ENCODE data around the gene SLC25A21. TPM values are rescaled to one million over a fixed set of nuclear protein-coding genes. Genes with fewer than 3 reads are reported as not detected.

SLC25A21 gene
- total and polyA plus RNA-seq, 2 experiments from 2014 or later, result 10.6 to 12.1 TPM

DNA sequence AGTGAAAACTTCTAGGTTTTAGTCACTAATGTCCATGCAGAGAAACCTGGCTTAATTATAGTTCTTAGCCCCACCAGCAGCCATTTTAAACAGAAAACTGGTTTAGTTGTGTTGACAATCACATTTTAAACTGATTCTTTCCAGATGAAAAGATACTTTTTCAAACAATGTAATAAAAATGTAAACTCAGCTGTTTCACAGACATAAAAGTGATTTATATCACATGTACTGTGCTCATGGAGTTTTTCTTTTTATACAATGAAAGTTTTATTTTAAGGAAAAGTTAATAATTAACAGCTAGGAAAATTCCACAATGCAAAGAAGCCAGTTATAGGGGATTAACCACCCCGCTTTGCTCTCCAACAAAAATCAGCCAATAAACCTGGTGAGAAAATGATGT is 381.0 kb downstream of the SLC25A21 start:
- no peak overlapping the region for H3K27ac ChIP-seq (ENCODE audit: low read depth)
- H3K4me3 ChIP-seq, result no peak overlapping the region
- Mint-ChIP-seq H3K4me3 (no peak overlapping the region), H3K4me1 (no peaks in the 10 kb centered on the region; the same call in 2 of the 3 replicates), H3K27ac (no peak overlapping the region), H3K27me3 (ENCODE audit: insufficient read depth, low read depth, poor library complexity) (no peaks in the 10 kb centered on the region), H3K9me3 (no peaks in the 10 kb centered on the region), H3K36me3 (ENCODE audit: low read depth) (no peaks in the 10 kb centered on the region)
- no peak overlapping the region for H3K4me2 ChIP-seq
- TF ChIP-seq CREB1 (CRISPR knock-in tag; IDR thresholded peaks at IDR 0.05; ENCODE audit: low read depth), result no peak
- TF ChIP-seq, protein P1, sequence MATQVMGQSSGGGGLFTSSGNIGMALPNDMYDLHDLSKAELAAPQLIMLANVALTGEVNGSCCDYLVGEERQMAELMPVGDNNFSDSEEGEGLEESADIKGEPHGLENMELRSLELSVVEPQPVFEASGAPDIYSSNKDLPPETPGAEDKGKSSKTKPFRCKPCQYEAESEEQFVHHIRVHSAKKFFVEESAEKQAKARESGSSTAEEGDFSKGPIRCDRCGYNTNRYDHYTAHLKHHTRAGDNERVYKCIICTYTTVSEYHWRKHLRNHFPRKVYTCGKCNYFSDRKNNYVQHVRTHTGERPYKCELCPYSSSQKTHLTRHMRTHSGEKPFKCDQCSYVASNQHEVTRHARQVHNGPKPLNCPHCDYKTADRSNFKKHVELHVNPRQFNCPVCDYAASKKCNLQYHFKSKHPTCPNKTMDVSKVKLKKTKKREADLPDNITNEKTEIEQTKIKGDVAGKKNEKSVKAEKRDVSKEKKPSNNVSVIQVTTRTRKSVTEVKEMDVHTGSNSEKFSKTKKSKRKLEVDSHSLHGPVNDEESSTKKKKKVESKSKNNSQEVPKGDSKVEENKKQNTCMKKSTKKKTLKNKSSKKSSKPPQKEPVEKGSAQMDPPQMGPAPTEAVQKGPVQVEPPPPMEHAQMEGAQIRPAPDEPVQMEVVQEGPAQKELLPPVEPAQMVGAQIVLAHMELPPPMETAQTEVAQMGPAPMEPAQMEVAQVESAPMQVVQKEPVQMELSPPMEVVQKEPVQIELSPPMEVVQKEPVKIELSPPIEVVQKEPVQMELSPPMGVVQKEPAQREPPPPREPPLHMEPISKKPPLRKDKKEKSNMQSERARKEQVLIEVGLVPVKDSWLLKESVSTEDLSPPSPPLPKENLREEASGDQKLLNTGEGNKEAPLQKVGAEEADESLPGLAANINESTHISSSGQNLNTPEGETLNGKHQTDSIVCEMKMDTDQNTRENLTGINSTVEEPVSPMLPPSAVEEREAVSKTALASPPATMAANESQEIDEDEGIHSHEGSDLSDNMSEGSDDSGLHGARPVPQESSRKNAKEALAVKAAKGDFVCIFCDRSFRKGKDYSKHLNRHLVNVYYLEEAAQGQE (IDR thresholded peaks at IDR 0.05; ENCODE audit: unreplicated experiment), result no peak
- no peak for TF ChIP-seq JUNB (IDR thresholded peaks at IDR 0.05; ENCODE audit: unreplicated experiment)
- TF ChIP-seq, protein P2, sequence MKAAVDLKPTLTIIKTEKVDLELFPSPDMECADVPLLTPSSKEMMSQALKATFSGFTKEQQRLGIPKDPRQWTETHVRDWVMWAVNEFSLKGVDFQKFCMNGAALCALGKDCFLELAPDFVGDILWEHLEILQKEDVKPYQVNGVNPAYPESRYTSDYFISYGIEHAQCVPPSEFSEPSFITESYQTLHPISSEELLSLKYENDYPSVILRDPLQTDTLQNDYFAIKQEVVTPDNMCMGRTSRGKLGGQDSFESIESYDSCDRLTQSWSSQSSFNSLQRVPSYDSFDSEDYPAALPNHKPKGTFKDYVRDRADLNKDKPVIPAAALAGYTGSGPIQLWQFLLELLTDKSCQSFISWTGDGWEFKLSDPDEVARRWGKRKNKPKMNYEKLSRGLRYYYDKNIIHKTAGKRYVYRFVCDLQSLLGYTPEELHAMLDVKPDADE (IDR thresholded peaks at IDR 0.05), result no peak
- TF ChIP-seq ZNF114 (CRISPR knock-in tag; IDR thresholded peaks at IDR 0.05), result no peak
- TF ChIP-seq STAT1 (IDR thresholded peaks at IDR 0.05; ENCODE audit: unreplicated experiment), result no peak
- no peak for TF ChIP-seq EZH2 (IDR thresholded peaks at IDR 0.05; ENCODE audit: low read depth, unreplicated experiment)
- TF ChIP-seq, protein P3, sequence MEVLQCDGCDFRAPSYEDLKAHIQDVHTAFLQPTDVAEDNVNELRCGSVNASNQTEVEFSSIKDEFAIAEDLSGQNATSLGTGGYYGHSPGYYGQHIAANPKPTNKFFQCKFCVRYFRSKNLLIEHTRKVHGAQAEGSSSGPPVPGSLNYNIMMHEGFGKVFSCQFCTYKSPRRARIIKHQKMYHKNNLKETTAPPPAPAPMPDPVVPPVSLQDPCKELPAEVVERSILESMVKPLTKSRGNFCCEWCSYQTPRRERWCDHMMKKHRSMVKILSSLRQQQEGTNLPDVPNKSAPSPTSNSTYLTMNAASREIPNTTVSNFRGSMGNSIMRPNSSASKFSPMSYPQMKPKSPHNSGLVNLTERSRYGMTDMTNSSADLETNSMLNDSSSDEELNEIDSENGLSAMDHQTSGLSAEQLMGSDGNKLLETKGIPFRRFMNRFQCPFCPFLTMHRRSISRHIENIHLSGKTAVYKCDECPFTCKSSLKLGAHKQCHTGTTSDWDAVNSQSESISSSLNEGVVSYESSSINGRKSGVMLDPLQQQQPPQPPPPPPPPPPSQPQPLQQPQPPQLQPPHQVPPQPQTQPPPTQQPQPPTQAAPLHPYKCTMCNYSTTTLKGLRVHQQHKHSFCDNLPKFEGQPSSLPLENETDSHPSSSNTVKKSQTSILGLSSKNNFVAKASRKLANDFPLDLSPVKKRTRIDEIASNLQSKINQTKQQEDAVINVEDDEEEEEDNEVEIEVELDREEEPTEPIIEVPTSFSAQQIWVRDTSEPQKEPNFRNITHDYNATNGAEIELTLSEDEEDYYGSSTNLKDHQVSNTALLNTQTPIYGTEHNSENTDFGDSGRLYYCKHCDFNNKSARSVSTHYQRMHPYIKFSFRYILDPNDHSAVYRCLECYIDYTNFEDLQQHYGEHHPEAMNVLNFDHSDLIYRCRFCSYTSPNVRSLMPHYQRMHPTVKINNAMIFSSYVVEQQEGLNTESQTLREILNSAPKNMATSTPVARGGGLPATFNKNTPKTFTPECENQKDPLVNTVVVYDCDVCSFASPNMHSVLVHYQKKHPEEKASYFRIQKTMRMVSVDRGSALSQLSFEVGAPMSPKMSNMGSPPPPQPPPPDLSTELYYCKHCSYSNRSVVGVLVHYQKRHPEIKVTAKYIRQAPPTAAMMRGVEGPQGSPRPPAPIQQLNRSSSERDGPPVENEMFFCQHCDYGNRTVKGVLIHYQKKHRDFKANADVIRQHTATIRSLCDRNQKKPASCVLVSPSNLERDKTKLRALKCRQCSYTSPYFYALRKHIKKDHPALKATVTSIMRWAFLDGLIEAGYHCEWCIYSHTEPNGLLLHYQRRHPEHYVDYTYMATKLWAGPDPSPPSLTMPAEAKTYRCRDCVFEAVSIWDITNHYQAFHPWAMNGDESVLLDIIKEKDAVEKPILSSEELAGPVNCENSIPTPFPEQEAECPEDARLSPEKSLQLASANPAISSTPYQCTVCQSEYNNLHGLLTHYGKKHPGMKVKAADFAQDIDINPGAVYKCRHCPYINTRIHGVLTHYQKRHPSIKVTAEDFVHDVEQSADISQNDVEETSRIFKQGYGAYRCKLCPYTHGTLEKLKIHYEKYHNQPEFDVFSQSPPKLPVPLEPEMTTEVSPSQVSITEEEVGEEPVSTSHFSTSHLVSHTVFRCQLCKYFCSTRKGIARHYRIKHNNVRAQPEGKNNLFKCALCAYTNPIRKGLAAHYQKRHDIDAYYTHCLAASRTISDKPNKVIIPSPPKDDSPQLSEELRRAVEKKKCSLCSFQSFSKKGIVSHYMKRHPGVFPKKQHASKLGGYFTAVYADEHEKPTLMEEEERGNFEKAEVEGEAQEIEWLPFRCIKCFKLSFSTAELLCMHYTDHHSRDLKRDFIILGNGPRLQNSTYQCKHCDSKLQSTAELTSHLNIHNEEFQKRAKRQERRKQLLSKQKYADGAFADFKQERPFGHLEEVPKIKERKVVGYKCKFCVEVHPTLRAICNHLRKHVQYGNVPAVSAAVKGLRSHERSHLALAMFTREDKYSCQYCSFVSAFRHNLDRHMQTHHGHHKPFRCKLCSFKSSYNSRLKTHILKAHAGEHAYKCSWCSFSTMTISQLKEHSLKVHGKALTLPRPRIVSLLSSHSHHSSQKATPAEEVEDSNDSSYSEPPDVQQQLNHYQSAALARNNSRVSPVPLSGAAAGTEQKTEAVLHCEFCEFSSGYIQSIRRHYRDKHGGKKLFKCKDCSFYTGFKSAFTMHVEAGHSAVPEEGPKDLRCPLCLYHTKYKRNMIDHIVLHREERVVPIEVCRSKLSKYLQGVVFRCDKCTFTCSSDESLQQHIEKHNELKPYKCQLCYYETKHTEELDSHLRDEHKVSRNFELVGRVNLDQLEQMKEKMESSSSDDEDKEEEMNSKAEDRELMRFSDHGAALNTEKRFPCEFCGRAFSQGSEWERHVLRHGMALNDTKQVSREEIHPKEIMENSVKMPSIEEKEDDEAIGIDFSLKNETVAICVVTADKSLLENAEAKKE (CRISPR knock-in tag; IDR thresholded peaks at IDR 0.05), result no peak
- no peak for TF ChIP-seq EZH2phosphoT487 (IDR thresholded peaks at IDR 0.05; ENCODE audit: unreplicated experiment)
- TF ChIP-seq, protein P4, sequence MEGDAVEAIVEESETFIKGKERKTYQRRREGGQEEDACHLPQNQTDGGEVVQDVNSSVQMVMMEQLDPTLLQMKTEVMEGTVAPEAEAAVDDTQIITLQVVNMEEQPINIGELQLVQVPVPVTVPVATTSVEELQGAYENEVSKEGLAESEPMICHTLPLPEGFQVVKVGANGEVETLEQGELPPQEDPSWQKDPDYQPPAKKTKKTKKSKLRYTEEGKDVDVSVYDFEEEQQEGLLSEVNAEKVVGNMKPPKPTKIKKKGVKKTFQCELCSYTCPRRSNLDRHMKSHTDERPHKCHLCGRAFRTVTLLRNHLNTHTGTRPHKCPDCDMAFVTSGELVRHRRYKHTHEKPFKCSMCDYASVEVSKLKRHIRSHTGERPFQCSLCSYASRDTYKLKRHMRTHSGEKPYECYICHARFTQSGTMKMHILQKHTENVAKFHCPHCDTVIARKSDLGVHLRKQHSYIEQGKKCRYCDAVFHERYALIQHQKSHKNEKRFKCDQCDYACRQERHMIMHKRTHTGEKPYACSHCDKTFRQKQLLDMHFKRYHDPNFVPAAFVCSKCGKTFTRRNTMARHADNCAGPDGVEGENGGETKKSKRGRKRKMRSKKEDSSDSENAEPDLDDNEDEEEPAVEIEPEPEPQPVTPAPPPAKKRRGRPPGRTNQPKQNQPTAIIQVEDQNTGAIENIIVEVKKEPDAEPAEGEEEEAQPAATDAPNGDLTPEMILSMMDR (conservative IDR thresholded peaks at IDR 0.05; ENCODE audit: low read depth in 2 of 2), result no peak
- no peak for TF ChIP-seq ZNF331 (CRISPR knock-in tag; IDR thresholded peaks at IDR 0.05; ENCODE audit: low read depth)
- no peak for TF ChIP-seq POLR2AphosphoS5 (IDR thresholded peaks at IDR 0.05; ENCODE audit: low read depth)
- TF ChIP-seq NANOG (IDR thresholded peaks at IDR 0.05; ENCODE audit: borderline replicate concordance), result no peak
- no peaks in the 10 kb centered on the region for H3K79me2 ChIP-seq (replicated peaks; ENCODE audit: insufficient read depth)
- H3K27me3 ChIP-seq (ENCODE audit: insufficient read depth), result no peaks in the 10 kb centered on the region
- no peaks in the 10 kb centered on the region for H3K36me3 ChIP-seq (ENCODE audit: insufficient read depth)
- no peaks in the 10 kb centered on the region for H3F3A ChIP-seq (replicated peaks; ENCODE audit: low read depth)
- no peak overlapping the region for H2AFZ ChIP-seq
- ATAC-seq (no peak), DNase-seq (ENCODE audit: low spot score) (no peak)
- no peaks in the 10 kb centered on the region for H4K20me1 ChIP-seq (replicated peaks; ENCODE audit: insufficient read depth)
- H3K9me2 ChIP-seq (ENCODE audit: insufficient read depth), result no peaks in the 10 kb centered on the region
- no peaks in the 10 kb centered on the region for H3K4me1 ChIP-seq (ENCODE audit: insufficient read depth)

All from GM23338 (cell line).